Left ventricle myocardium inferior (tissue), 1 donor: ENCODE measurements around the gene CABLES1. TPM values are rescaled to one million over a fixed set of nuclear protein-coding genes. Genes with fewer than 3 reads are reported as not detected.

Experiments
- DNase-seq: peaks from one replicate; pipeline ENCODE4 v3.0.0-alpha.2; 2020
- H3K27ac ChIP-seq: fragments of 200-600 bp; replicated peaks from 2 replicates; pipeline ENCODE4 v1.8.0; 2021
- H3K27me3 ChIP-seq: fragments of 200-600 bp; 2 replicates; pipeline ENCODE4 v1.8.0; 2021; ENCODE audit warnings: low read depth
- H3K36me3 ChIP-seq: fragments of 200-600 bp; 2 replicates; pipeline ENCODE4 v1.8.0; 2021
- H3K4me1 ChIP-seq: fragments of 200-600 bp; 2 replicates; pipeline ENCODE4 v1.8.0; 2021
- H3K4me3 ChIP-seq: fragments of 200-600 bp; 2 replicates; pipeline ENCODE4 v1.8.0; 2021; ENCODE audit warnings: mild to moderate bottlenecking, moderate library complexity
- H3K9me3 ChIP-seq: fragments of 200-600 bp; replicated peaks from 2 replicates; pipeline ENCODE4 v1.8.0; 2021
- intact Hi-C: fragments of 100-400 bp; cut with micrococcal nuclease; formaldehyde crosslinking; loops from one replicate; pipeline ENCODE4 v1.11.0; 2022
- total RNA-seq: library from RNA; stranded (reverse); fragmentation: NEBNext Ultra II Directional; extraction: Animal tissue kit (Norgen Biotek cat#: 25700); gene quantifications from one replicate; pipeline ENCODE4 v1.2.1, GENCODE V29; 2021
- TF ChIP-seq, protein P1 (sequence below): fragments of 200-600 bp; IDR thresholded peaks from 2 replicates; pipeline ENCODE4 v1.8.0; 2021; ENCODE audit warnings: antibody characterized with exemption, mild to moderate bottlenecking, borderline replicate concordance
- donor health status: DM: no; HTN: yes; CAD: no; lungs with severe emphysema.

The CABLES1 gene
- total RNA-seq, 1 donor from 2014 or later = 2.7 TPM

DNA sequence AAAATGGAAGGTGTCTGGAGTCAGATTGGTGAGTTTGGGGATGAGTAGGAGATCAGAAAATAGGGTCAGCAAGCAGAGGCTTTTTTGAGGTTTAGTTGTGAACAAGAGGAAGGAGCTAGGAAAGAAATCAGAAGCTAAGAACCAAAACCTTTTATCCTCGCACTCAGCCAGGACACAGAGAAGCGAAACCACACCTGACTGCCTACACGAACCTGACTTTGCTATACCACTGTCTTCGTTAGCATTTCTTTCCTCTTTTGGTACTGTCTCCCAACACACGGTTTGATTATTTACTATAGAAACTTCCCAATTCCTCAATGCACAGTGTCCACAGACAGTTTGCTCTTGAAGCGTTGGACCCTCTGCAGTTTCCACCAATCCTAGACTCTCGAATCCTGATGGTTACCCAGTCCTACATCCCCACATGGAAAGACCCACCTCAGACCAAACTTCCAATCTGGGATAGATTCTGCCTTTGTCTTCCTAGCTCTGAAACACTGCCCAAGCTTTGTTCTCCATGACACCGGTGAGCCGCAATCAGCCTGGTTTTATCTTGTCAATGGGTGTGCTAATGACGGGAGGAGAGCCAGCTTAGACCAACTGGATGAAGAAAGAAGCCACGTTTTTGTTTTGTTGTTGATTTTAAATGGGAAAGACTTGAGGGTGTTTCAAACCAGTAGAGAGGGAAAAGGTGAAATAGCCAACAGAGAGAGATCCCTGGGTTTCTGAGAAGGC is 137.4 kb downstream of the CABLES1 start:
- Histone ChIP-seq H3K4me3 (no peak overlapping the region), H3K4me1 (peaks cover 20% of the 10 kb centered on the region), H3K36me3 (peaks cover 14% of the 10 kb centered on the region), H3K27ac (no peak overlapping the region), H3K27me3 (no peaks in the 10 kb centered on the region), H3K9me3 (peaks cover 30% of the 10 kb centered on the region)
- no peak for DNase-seq
- TF ChIP-seq, protein P1, sequence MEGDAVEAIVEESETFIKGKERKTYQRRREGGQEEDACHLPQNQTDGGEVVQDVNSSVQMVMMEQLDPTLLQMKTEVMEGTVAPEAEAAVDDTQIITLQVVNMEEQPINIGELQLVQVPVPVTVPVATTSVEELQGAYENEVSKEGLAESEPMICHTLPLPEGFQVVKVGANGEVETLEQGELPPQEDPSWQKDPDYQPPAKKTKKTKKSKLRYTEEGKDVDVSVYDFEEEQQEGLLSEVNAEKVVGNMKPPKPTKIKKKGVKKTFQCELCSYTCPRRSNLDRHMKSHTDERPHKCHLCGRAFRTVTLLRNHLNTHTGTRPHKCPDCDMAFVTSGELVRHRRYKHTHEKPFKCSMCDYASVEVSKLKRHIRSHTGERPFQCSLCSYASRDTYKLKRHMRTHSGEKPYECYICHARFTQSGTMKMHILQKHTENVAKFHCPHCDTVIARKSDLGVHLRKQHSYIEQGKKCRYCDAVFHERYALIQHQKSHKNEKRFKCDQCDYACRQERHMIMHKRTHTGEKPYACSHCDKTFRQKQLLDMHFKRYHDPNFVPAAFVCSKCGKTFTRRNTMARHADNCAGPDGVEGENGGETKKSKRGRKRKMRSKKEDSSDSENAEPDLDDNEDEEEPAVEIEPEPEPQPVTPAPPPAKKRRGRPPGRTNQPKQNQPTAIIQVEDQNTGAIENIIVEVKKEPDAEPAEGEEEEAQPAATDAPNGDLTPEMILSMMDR = no peak
- intact Hi-C loops = no loop called here

DNA sequence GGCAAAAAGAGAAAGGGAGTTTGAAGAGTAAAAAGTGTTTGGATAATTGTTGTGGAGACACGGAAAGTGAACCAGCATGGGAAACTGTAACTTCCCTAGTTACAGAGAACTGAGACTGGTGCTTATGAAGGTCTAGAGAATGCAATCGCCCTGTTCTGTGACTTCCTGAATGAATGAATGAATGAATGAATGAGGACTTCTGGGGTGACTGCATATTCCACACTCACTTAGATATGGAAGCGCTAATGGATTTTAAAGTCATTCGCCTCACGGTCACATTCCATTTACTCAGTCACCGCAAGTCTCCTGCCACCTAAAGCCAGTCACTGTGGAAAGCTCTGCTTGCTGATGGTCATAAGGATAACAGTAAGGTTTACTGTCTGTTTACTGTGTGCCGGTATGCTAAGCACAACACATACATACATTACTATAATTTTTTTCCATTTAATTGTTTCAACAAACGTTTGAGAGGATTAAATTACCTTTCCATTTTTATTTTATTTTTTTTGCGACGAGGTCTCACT is 138.2 kb downstream of the CABLES1 start:
- Histone ChIP-seq H3K4me3 (no peak overlapping the region), H3K9me3 (peaks cover 33% of the 10 kb centered on the region), H3K27ac (no peak overlapping the region), H3K36me3 (peaks cover 16% of the 10 kb centered on the region), H3K4me1 (peaks cover 20% of the 10 kb centered on the region), H3K27me3 (no peaks in the 10 kb centered on the region)
- TF ChIP-seq, protein P1 = no peak
- no peak for DNase-seq
- intact Hi-C loops = no loop called here

DNA sequence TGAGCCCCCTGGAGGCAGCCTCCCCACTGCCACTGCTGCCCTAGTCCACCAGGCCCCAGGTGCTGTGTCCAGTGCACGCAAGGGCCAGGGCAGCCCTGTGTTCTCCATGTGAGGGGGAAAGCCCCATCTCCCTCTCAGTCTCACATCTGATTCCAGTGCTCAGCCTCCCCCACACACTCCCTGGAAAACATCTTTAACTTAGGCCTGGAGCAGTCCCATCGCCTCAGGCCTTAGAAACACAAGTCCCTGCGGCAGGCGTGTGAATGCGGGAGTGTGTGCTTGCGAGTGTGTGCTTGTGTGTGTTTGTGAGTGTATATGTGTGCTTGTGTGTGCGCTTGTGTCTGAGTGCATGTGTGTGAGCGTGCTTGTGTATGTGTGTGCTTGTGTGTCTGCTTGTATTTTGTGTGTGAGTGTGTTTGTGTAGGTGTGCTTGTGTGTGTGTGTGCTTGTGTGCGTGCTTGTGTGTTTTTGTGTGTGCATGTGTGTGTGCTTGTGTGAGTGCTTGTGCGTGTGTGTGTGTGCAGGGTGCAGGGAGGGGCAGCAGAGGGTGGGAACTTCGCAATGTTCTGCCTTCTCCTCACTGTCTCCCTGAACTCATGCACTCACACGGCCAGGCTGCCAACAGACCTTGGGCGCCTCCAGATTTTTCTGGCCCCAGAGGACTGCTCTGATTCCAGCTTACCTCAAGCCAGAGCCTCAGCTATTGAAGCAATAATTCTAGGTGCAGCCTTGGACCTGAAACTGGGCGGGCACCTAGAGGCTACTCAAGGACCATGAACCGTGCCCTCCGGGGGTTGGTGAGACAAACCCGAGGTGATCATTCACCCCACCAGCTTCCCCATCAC is 139.6 kb downstream of the CABLES1 start:
- intact Hi-C loops = no loop called here
- H3K27ac ChIP-seq = no peak overlapping the region
- H3K9me3 ChIP-seq = peaks cover 24% of the 10 kb centered on the region
- TF ChIP-seq, protein P1 = no peak
- DNase-seq = no peak
- H3K36me3 ChIP-seq = peaks cover 11% of the 10 kb centered on the region
- H3K27me3 ChIP-seq = no peaks in the 10 kb centered on the region
- peaks cover 20% of the 10 kb centered on the region for H3K4me1 ChIP-seq
- no peak overlapping the region for H3K4me3 ChIP-seq

DNA sequence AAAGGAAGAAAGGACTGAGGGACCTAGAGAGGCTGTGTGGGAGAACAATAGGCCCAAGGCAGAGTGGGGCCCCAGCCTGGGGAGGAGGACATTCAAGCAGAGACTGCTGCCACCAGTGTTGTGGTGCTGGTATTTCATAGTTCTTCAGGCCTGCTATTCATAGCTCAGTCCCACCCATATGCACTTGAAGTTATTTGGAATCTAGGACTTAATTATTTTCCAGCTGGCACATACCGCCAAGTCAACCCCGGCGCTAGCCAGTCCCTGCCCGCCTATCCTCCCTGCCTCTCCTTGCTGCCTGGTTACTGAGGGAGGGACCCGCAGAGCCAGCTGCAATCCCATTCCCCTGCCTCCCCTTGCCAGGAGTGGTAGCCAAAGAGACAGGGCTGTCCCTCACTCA is 141.2 kb downstream of the CABLES1 start:
- H3K9me3 ChIP-seq = peaks cover 11% of the 10 kb centered on the region
- H3K36me3 ChIP-seq = peaks cover 6% of the 10 kb centered on the region
- peak; percentile 36 for DNase-seq
- H3K4me3 ChIP-seq = no peak overlapping the region
- intact Hi-C loops = no loop called here
- H3K27me3 ChIP-seq = no peaks in the 10 kb centered on the region
- H3K27ac ChIP-seq = peak overlapping the region; percentile 67
- H3K4me1 ChIP-seq = peaks cover 20% of the 10 kb centered on the region
- TF ChIP-seq, protein P1 = peak; percentile 34

DNA sequence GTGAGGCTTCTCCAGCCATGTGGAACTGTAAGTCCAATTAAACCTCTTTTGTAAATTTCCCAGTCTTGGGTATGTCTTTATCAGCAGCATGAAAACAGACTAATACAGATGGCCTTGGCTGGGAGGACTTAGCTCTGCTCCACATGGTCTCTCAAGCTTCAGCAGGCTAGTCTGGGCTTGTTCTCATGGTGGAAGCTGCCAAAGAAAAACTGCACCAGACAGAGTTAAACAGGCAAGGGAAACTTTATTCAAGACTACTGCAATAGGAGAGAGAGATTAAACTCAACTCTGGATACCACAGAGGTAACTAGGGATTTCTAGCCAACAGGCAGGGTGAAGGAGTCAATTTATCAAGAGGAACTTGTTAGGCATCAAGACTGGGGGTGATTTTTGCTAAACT is 142.1 kb downstream of the CABLES1 start:
- intact Hi-C loops = no loop called here
- Histone ChIP-seq H3K9me3 (peaks cover 11% of the 10 kb centered on the region), H3K4me3 (no peak overlapping the region), H3K27ac (no peak overlapping the region), H3K4me1 (peaks cover 20% of the 10 kb centered on the region), H3K36me3 (peaks cover 6% of the 10 kb centered on the region), H3K27me3 (no peaks in the 10 kb centered on the region)
- DNase-seq = no peak
- TF ChIP-seq, protein P1 = no peak
